SU-DHL-6 (cell line): ENCODE data around the gene MSANTD1.

Experiments used
- H2AFZ ChIP-seq: fragments of 200-600 bp; sonication (generic); 2 replicates; pipeline ENCODE4 v1.6.1; 2014; ENCODE audit warnings: low read depth, mild to moderate bottlenecking, moderate library complexity, mixed read lengths, antibody characterized with exemption, low read length; ENCODE audit not compliant: severe bottlenecking
- H3F3A ChIP-seq: fragments of 200-600 bp; shearing (Covaris generic); 2 replicates; pipeline ENCODE4 v1.6.0; 2016; ENCODE audit warnings: antibody characterized with exemption, mild to moderate bottlenecking; ENCODE audit not compliant: insufficient read depth
- H3K27ac ChIP-seq: fragments of 200-600 bp; sonication (generic); 2 replicates; pipeline ENCODE4 v1.5.1; 2016; ENCODE audit warnings: low read depth, mild to moderate bottlenecking, low read length, moderate library complexity, mixed read lengths
- H3K27me3 ChIP-seq: fragments of 200-600 bp; sonication (generic), shearing (Covaris generic); 2 replicates; pipeline ENCODE4 v1.6.0; 2014; ENCODE audit warnings: mild to moderate bottlenecking, low read length
- H3K36me3 ChIP-seq: fragments of 200-600 bp; sonication (generic); 2 replicates; pipeline ENCODE4 v1.6.1; 2014; ENCODE audit warnings: mild to moderate bottlenecking, low read length, mixed read lengths
- H3K4me2 ChIP-seq: fragments of 300-600, 200-600 bp; shearing (Covaris generic), sonication (generic); 2 replicates; pipeline ENCODE4 v1.6.0; 2014; ENCODE audit warnings: low read length, low read depth, mild to moderate bottlenecking; ENCODE audit not compliant: poor library complexity, severe bottlenecking
- H3K4me3 ChIP-seq: fragments of 200-600 bp; sonication (generic); 2 replicates; pipeline ENCODE4 v1.5.1; 2014; ENCODE audit warnings: antibody characterized with exemption, low read length, mild to moderate bottlenecking, mixed read lengths; ENCODE audit not compliant: insufficient read depth, poor library complexity, severe bottlenecking
- H3K79me2 ChIP-seq: fragments of 200-600 bp; sonication (generic); 2 replicates; pipeline ENCODE4 v1.6.1; 2014; ENCODE audit warnings: mild to moderate bottlenecking, low read length, moderate library complexity; ENCODE audit not compliant: insufficient read depth
- H3K9ac ChIP-seq: fragments of 200-600 bp; sonication (generic); 2 replicates; pipeline ENCODE4 v1.7.0; 2014; ENCODE audit warnings: mild to moderate bottlenecking, low read length
- H3K9me2 ChIP-seq: fragments of 200-600 bp; sonication (generic); replicated peaks from 2 replicates; pipeline ENCODE4 v1.6.1; 2014; ENCODE audit warnings: low read length; ENCODE audit not compliant: insufficient read depth
- H3K9me3 ChIP-seq: fragments of 200-600 bp; sonication (generic); 2 replicates; pipeline ENCODE4 v1.6.1; 2014; ENCODE audit warnings: low read length, mixed read lengths; ENCODE audit not compliant: insufficient read depth
- H4K20me1 ChIP-seq: fragments of 200-600 bp; sonication (generic); 2 replicates; pipeline ENCODE4 v1.6.1; 2014; ENCODE audit warnings: low read depth, mild to moderate bottlenecking, antibody characterized with exemption, low read length, moderate library complexity, mixed read lengths
- EZH2phosphoT487 ChIP-seq: fragments of 200-600 bp; sonication (generic), shearing (Covaris generic); conservative IDR thresholded peaks from 2 replicates; pipeline ENCODE4 v1.6.1; 2018; ENCODE audit warnings: mild to moderate bottlenecking, antibody characterized with exemption, low read length, moderate library complexity, mixed read lengths
- TF ChIP-seq, protein P1 (sequence below): fragments of 200-600 bp; sonication (generic); IDR thresholded peaks from one replicate; pipeline ENCODE4 v1.5.1; 2017; ENCODE audit warnings: antibody characterized with exemption, mild to moderate bottlenecking, low read length, moderate library complexity; ENCODE audit not compliant: insufficient read depth, poor library complexity, severe bottlenecking

The MSANTD1 gene

GRCh38 chr4:3239303-3239702, 9.7 kb upstream of the MSANTD1 start:
- no peaks in the 10 kb centered on the region for H3K36me3 ChIP-seq
- no peaks in the 10 kb centered on the region for H4K20me1 ChIP-seq
- no peak overlapping the region for H2AFZ ChIP-seq
- no peak overlapping the region for H3K4me3 ChIP-seq
- no peak overlapping the region for H3K4me2 ChIP-seq
- no peaks in the 10 kb centered on the region for H3K9me2 ChIP-seq
- no peak for TF ChIP-seq EZH2phosphoT487
- TF ChIP-seq, protein P1, sequence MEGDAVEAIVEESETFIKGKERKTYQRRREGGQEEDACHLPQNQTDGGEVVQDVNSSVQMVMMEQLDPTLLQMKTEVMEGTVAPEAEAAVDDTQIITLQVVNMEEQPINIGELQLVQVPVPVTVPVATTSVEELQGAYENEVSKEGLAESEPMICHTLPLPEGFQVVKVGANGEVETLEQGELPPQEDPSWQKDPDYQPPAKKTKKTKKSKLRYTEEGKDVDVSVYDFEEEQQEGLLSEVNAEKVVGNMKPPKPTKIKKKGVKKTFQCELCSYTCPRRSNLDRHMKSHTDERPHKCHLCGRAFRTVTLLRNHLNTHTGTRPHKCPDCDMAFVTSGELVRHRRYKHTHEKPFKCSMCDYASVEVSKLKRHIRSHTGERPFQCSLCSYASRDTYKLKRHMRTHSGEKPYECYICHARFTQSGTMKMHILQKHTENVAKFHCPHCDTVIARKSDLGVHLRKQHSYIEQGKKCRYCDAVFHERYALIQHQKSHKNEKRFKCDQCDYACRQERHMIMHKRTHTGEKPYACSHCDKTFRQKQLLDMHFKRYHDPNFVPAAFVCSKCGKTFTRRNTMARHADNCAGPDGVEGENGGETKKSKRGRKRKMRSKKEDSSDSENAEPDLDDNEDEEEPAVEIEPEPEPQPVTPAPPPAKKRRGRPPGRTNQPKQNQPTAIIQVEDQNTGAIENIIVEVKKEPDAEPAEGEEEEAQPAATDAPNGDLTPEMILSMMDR = no peak
- no peaks in the 10 kb centered on the region for H3F3A ChIP-seq
- H3K79me2 ChIP-seq = no peaks in the 10 kb centered on the region
- H3K9ac ChIP-seq = no peak overlapping the region
- H3K27me3 ChIP-seq = no peaks in the 10 kb centered on the region
- H3K9me3 ChIP-seq = no peaks in the 10 kb centered on the region
- no peak overlapping the region for H3K27ac ChIP-seq

GRCh38 chr4:3239998-3240920, 8.7 kb upstream of the MSANTD1 start:
- no peak overlapping the region for H2AFZ ChIP-seq
- no peak for TF ChIP-seq EZH2phosphoT487
- TF ChIP-seq, protein P1 = no peak
- H4K20me1 ChIP-seq = no peaks in the 10 kb centered on the region
- no peaks in the 10 kb centered on the region for H3K27me3 ChIP-seq
- no peaks in the 10 kb centered on the region for H3F3A ChIP-seq
- H3K79me2 ChIP-seq = no peaks in the 10 kb centered on the region
- H3K9me2 ChIP-seq = no peaks in the 10 kb centered on the region
- no peaks in the 10 kb centered on the region for H3K36me3 ChIP-seq
- no peak overlapping the region for H3K27ac ChIP-seq
- H3K9me3 ChIP-seq = no peaks in the 10 kb centered on the region
- no peak overlapping the region for H3K4me3 ChIP-seq
- H3K9ac ChIP-seq = no peak overlapping the region
- H3K4me2 ChIP-seq = no peak overlapping the region

DNA sequence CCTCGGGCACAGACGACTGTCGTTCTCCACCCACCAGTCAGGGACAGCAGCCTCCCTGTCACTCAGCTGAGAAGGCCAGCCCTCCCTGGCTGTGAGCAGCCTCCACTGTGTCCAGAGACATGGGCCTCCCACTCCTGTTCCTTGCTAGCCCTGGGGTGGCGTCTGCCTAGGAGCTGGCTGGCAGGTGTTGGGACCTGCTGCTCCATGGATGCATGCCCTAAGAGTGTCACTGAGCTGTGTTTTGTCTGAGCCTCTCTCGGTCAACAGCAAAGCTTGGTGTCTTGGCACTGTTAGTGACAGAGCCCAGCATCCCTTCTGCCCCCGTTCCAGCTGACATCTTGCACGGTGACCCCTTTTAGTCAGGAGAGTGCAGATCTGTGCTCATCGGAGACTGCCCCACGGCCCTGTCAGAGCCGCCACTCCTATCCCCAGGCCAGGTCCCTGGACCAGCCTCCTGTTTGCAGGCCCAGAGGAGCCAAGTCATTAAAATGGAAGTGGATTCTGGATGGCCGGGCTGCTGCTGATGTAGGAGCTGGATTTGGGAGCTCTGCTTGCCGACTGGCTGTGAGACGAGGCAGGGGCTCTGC, 7.9 kb upstream of the MSANTD1 start:
- Histone ChIP-seq H3K79me2 (no peaks in the 10 kb centered on the region), H3F3A (no peaks in the 10 kb centered on the region), H3K27ac (no peak overlapping the region), H3K27me3 (no peaks in the 10 kb centered on the region), H3K4me2 (no peak overlapping the region), H3K4me3 (no peak overlapping the region), H3K9me3 (no peaks in the 10 kb centered on the region), H3K9ac (no peak overlapping the region), H2AFZ (no peak overlapping the region), H4K20me1 (no peaks in the 10 kb centered on the region), H3K9me2 (no peaks in the 10 kb centered on the region), H3K36me3 (no peaks in the 10 kb centered on the region)
- no peak for TF ChIP-seq EZH2phosphoT487
- TF ChIP-seq, protein P1 = no peak
